PC-3 (cell line): ENCODE results near the gene PPP1R27. TPM values are rescaled to one million over a fixed set of nuclear protein-coding genes. Genes with fewer than 3 reads are reported as not detected.
A peak's percentile ranks its signal among the peaks of the same experiment; 100 is the strongest.

Experiments
- ATAC-seq: fragments of 200-7000 bp; cut with Tn5 transposase; 2 replicates; pipeline ENCODE4 v1.9.1; 2020; ENCODE audit warnings: mild to moderate bottlenecking, moderate library complexity
- BruUV-seq: library from RNA; stranded (reverse); fragments of 400-500 nt; replicated peaks from 2 replicates; lab custom pipeline; 2021; lab: Mats Ljungman, UMichigan
- CTCF ChIA-PET: fragments of 300-600 bp; sonication (Branson Sonifier 250); formaldehyde crosslinking; loops from one replicate; lab custom pipeline; 2022; ENCODE audit warnings: antibody characterized with exemption; lab: Charles Lee
- POLR2A ChIA-PET: fragments of 300-600 bp; sonication (Branson Sonifier 250); formaldehyde crosslinking; loops from one replicate; lab custom pipeline; 2022; ENCODE audit warnings: antibody characterized with exemption; ENCODE audit not compliant: unreplicated experiment; lab: Charles Lee
- DNase-seq: peaks from one replicate; pipeline ENCODE4 v3.0.0-alpha.2; 2015
- H2AFZ ChIP-seq: fragments of 300-600 bp; sonication (generic); 2 replicates; pipeline ENCODE4 v1.6.0; 2016; ENCODE audit warnings: antibody characterized with exemption, low read length
- H3F3A ChIP-seq: fragments of 300-600 bp; sonication (generic); one replicate; pipeline ENCODE4 v1.6.0; 2017; ENCODE audit warnings: antibody characterized with exemption, low read length, control low read depth, mild to moderate bottlenecking; ENCODE audit not compliant: unreplicated experiment
- H3K27ac ChIP-seq: fragments of 300-600 bp; sonication (generic); 2 replicates; pipeline ENCODE4 v1.5.1; 2016; ENCODE audit warnings: mild to moderate bottlenecking, low read length
- H3K27me3 ChIP-seq: fragments of 300-600 bp; sonication (generic); 2 replicates; pipeline ENCODE4 v1.6.1; 2016; ENCODE audit warnings: low read length, mixed read lengths
- H3K36me3 ChIP-seq: fragments of 300-600 bp; sonication (generic); 2 replicates; pipeline ENCODE4 v1.6.1; 2016; ENCODE audit warnings: low read depth, mixed run types, low read length, mixed read lengths
- H3K4me1 ChIP-seq: fragments of 300-600 bp; sonication (generic); 2 replicates; pipeline ENCODE4 v1.5.1; 2016; ENCODE audit warnings: low read length; ENCODE audit not compliant: insufficient read depth
- H3K4me2 ChIP-seq: fragments of 300-600 bp; sonication (generic); 2 replicates; pipeline ENCODE4 v1.6.0; 2016; ENCODE audit warnings: low read length
- H3K4me3 ChIP-seq: fragments of 300-600 bp; sonication (generic); 2 replicates; pipeline ENCODE4 v1.5.1; 2016; ENCODE audit warnings: mild to moderate bottlenecking, low read length, mixed read lengths
- H3K79me2 ChIP-seq: fragments of 300-600 bp; sonication (generic); 2 replicates; pipeline ENCODE4 v1.6.1; 2017; ENCODE audit warnings: low read length, mixed read lengths
- H3K9ac ChIP-seq: fragments of 300-600 bp; sonication (generic); 2 replicates; pipeline ENCODE4 v1.6.0; 2016; ENCODE audit warnings: mild to moderate bottlenecking, low read length
- H3K9me2 ChIP-seq: fragments of 300-600 bp; sonication (generic); replicated peaks from 2 replicates; pipeline ENCODE4 v1.6.1; 2016; ENCODE audit warnings: mixed run types, low read length, mixed read lengths
- H3K9me3 ChIP-seq: fragments of 300-600 bp; sonication (generic); 2 replicates; pipeline ENCODE4 v1.6.1; 2016; ENCODE audit warnings: low read length, mixed read lengths
- H4K20me1 ChIP-seq: fragments of 300-600 bp; sonication (generic); 2 replicates; pipeline ENCODE4 v1.6.1; 2016; ENCODE audit warnings: low read length, mixed read lengths
- CTCF ChIP-seq: fragments of 300-600 bp; sonication (generic); conservative IDR thresholded peaks from 2 replicates; pipeline ENCODE4 v1.5.1; 2017; ENCODE audit warnings: antibody characterized with exemption, low read depth, mild to moderate bottlenecking, low read length
- EZH2 ChIP-seq: fragments of 300-600 bp; sonication (generic); IDR thresholded peaks from one replicate; pipeline ENCODE4 v1.6.1; 2017; ENCODE audit warnings: antibody characterized with exemption, mild to moderate bottlenecking, low read length; ENCODE audit not compliant: unreplicated experiment
- EZH2phosphoT487 ChIP-seq: fragments of 300-600 bp; sonication (generic); IDR thresholded peaks from 2 replicates; pipeline ENCODE4 v1.6.1; 2018; ENCODE audit warnings: mild to moderate bottlenecking, antibody characterized with exemption, low read length, borderline replicate concordance
- intact Hi-C: fragments of 100-400 bp; cut with micrococcal nuclease; formaldehyde crosslinking; loops from 2 replicates; pipeline ENCODE4 v1.9.0; 2023
- total RNA-seq: library from RNA; depleted of rRNA; stranded (reverse); fragments of >200 nt; gene quantifications from 2 replicates; pipeline ENCODE4 v1.2.3, GENCODE V29; 2014

Gene PPP1R27
- total RNA-seq, 1 experiment from 2014 or later, result not detected

GRCh38 chr17:81814748-81815645, 19.9 kb downstream of the PPP1R27 start:
- no peak overlapping the region for H3K9ac ChIP-seq

GRCh38 chr17:81813861-81814683, 20.8 kb downstream of the PPP1R27 start:
- 0 out of 2 replicates have a peak, but pooled peaks cover 5% of the 10 kb centered on the region for H3K27me3 ChIP-seq
- no peaks in the 10 kb centered on the region for H3K79me2 ChIP-seq
- H3K9me2 ChIP-seq, result no peaks in the 10 kb centered on the region
- intact Hi-C loops, result no loop called here
- no peak overlapping the region for H2AFZ ChIP-seq
- no peak overlapping the region for H3K9ac ChIP-seq
- H4K20me1 ChIP-seq, result no peaks in the 10 kb centered on the region
- H3K4me3 ChIP-seq, result no peak overlapping the region
- H3K27ac ChIP-seq, result no peak overlapping the region
- ATAC-seq (no peak), DNase-seq (no peak)
- H3K4me2 ChIP-seq, result no peak overlapping the region
- H3K36me3 ChIP-seq, result no peaks in the 10 kb centered on the region
- no peaks in the 10 kb centered on the region for H3K9me3 ChIP-seq
- ChIA-PET CTCF (no interaction called here), POLR2A (no interaction called here)
- H3K4me1 ChIP-seq, result peaks cover 10% of the 10 kb centered on the region
- H3F3A ChIP-seq, result no peaks in the 10 kb centered on the region
- TF ChIP-seq EZH2phosphoT487, result no peak
- TF ChIP-seq EZH2, result no peak
- TF ChIP-seq CTCF, result no peak
- BruUV-seq, result no TSS peak

More at GRCh38 chr17:81814748-81815645, 19.9 kb downstream of the PPP1R27 start:
- no peak overlapping the region for H3K4me2 ChIP-seq
- H2AFZ ChIP-seq, result no peak overlapping the region
- POLR2A ChIA-PET, result interaction anchor here (0.6 kb wide), 1 partner anchor 76 kb away, joined by 11 read pairs; no protein-coding TSS in a partner anchor
- no peak overlapping the region for H3K4me3 ChIP-seq
- CTCF ChIA-PET, result no interaction called here
- no peaks in the 10 kb centered on the region for H3K27me3 ChIP-seq
- peaks cover 10% of the 10 kb centered on the region for H3K4me1 ChIP-seq
- no peaks in the 10 kb centered on the region for H3K36me3 ChIP-seq
- BruUV-seq, result no TSS peak
- H3F3A ChIP-seq, result no peaks in the 10 kb centered on the region
- H4K20me1 ChIP-seq, result no peaks in the 10 kb centered on the region
- H3K27ac ChIP-seq, result no peak overlapping the region
- DNase-seq (no peak), ATAC-seq (peak; percentile 36)
- intact Hi-C loops, result no loop called here
- H3K79me2 ChIP-seq, result no peaks in the 10 kb centered on the region
- H3K9me3 ChIP-seq, result no peaks in the 10 kb centered on the region
- no peak for TF ChIP-seq EZH2
- no peak for TF ChIP-seq EZH2phosphoT487
- no peak for TF ChIP-seq CTCF
- H3K9me2 ChIP-seq, result no peaks in the 10 kb centered on the region
